Naive thymus-derived CD4-positive, alpha-beta T cell (primary cell): Measurements from ENCODE around the gene RPS6KL1. TPM values are rescaled to one million over a fixed set of nuclear protein-coding genes. Genes with fewer than 3 reads are reported as not detected.
A peak's percentile ranks its signal among the peaks of the same experiment; 100 is the strongest.

Experiments
- ATAC-seq: fragments of 150-1000 bp; cut with Tn5 transposase; 2 replicates; pipeline ENCODE4 v1.10.0; 2021; ENCODE audit warnings: mild to moderate bottlenecking, moderate library complexity
- CTCF ChIA-PET: fragments of 350-600 bp; sonication (Branson Sonifier 250); formaldehyde crosslinking; loops from one replicate; lab custom pipeline; 2021; ENCODE audit warnings: antibody characterized with exemption; lab: Charles Lee
- POLR2A ChIA-PET: fragments of 350-600 bp; sonication (Branson Sonifier 250); formaldehyde crosslinking; loops from one replicate; lab custom pipeline; 2021; ENCODE audit warnings: antibody characterized with exemption, inconsistent platforms; lab: Charles Lee
- DNase-seq, 9 donors: peaks; one replicate each; pipeline versions ENCODE4 v3.0.0 to v3.0.0-alpha.2; 2020 to 2022; ENCODE audit warnings: mixed read lengths in 1 of 9
- H3K27ac ChIP-seq: one replicate; pipeline ENCODE4 v1.7.0; 2013; ENCODE audit warnings: mild to moderate bottlenecking, low read depth, low read length, moderate library complexity
- H3K27me3 ChIP-seq, 2 donors: one replicate each; pipeline ENCODE4 v1.7.0; 2013; ENCODE audit warnings: low read length in 2 of 2, mild to moderate bottlenecking in 2 of 2, moderate library complexity in 2 of 2; ENCODE audit not compliant: control insufficient read depth in 2 of 2, insufficient read depth in 2 of 2
- H3K36me3 ChIP-seq, 3 experiments: 1 replicate in 2 of 3; 2 replicates in 1 of 3; pipeline ENCODE4 v1.7.0; 2013; ENCODE audit warnings: low read length in 3 of 3, mild to moderate bottlenecking in 3 of 3, moderate library complexity in 1 of 3; ENCODE audit not compliant: insufficient read depth in 3 of 3, control insufficient read depth in 2 of 3
- H3K4me1 ChIP-seq, 2 donors: one replicate each; pipeline ENCODE4 v1.7.0; 2013; ENCODE audit warnings: low read length in 2 of 2, mild to moderate bottlenecking in 2 of 2, moderate library complexity in 1 of 2; ENCODE audit not compliant: control insufficient read depth in 2 of 2, insufficient read depth in 2 of 2
- H3K4me3 ChIP-seq: 2 replicates; pipeline ENCODE4 v1.7.0; 2013; ENCODE audit warnings: mild to moderate bottlenecking, low read length
- H3K9me3 ChIP-seq, 3 experiments: 1 replicate in 2 of 3; 2 replicates in 1 of 3; pipeline ENCODE4 v1.7.0; 2013; ENCODE audit warnings: low read length in 3 of 3; ENCODE audit not compliant: control insufficient read depth in 2 of 3
- H3K27ac Mint-ChIP-seq, 9 donors: one replicate each; pipeline ENCODE4 v1.8.0; 2020 to 2022; ENCODE audit warnings: mixed read lengths in 9 of 9, mild to moderate bottlenecking in 8 of 9, moderate library complexity in 5 of 9, inconsistent platforms in 2 of 9
- H3K27me3 Mint-ChIP-seq, 5 donors: one replicate each; pipeline ENCODE4 v1.8.0; 2021 to 2022; ENCODE audit warnings: mixed read lengths in 5 of 5, mild to moderate bottlenecking in 1 of 5
- H3K36me3 Mint-ChIP-seq, 5 donors: one replicate each; pipeline ENCODE4 v1.8.0; 2020 to 2022; ENCODE audit warnings: mixed read lengths in 5 of 5, mild to moderate bottlenecking in 3 of 5, inconsistent platforms in 1 of 5
- H3K4me1 Mint-ChIP-seq, 7 donors: one replicate each; pipeline ENCODE4 v1.8.0; 2020 to 2022; ENCODE audit warnings: mixed read lengths in 7 of 7, mild to moderate bottlenecking in 3 of 7, inconsistent platforms in 1 of 7
- H3K4me3 Mint-ChIP-seq, 10 donors: one replicate each; pipeline ENCODE4 v1.8.0; 2020 to 2022; ENCODE audit warnings: mild to moderate bottlenecking in 10 of 10, mixed read lengths in 10 of 10, moderate library complexity in 6 of 10, inconsistent platforms in 2 of 10
- H3K9me3 Mint-ChIP-seq, 11 donors: one replicate each; pipeline ENCODE4 v1.8.0; 2020 to 2022; ENCODE audit warnings: mixed read lengths in 11 of 11, mild to moderate bottlenecking in 4 of 11, inconsistent platforms in 1 of 11, moderate library complexity in 1 of 11
- intact Hi-C, 2 donors: fragments of 100-400 bp; cut with micrococcal nuclease; formaldehyde crosslinking; loops; one replicate each; pipeline ENCODE4 v1.15.1; 2023
- polyA plus RNA-seq, 2 donors: library from polyadenylated mRNA; unstranded; fragments of 300-500 nt; fragmentation: Illumina TruSeq; gene quantifications; one replicate each; pipeline ENCODE4 v1.2.3, GENCODE V29; 2021
- total RNA-seq, 6 experiments: library from RNA in 5 of 6; stranded (reverse) in 5 of 6; gene quantifications; 1 replicate in 5 of 6; 2 replicates in 1 of 6; pipeline ENCODE4 v1.2.3 and lab custom pipeline; 2021 to 2026

RPS6KL1 gene, protein sequence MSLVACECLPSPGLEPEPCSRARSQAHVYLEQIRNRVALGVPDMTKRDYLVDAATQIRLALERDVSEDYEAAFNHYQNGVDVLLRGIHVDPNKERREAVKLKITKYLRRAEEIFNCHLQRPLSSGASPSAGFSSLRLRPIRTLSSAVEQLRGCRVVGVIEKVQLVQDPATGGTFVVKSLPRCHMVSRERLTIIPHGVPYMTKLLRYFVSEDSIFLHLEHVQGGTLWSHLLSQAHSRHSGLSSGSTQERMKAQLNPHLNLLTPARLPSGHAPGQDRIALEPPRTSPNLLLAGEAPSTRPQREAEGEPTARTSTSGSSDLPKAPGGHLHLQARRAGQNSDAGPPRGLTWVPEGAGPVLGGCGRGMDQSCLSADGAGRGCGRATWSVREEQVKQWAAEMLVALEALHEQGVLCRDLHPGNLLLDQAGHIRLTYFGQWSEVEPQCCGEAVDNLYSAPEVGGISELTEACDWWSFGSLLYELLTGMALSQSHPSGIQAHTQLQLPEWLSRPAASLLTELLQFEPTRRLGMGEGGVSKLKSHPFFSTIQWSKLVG
- 10 to 100 TPM in 2 of 5 experiments, 1 to 10 TPM in 3; 3.0 to 12.8 (median 6.3) TPM for total RNA-seq
- 1 to 10 TPM; 2.0 to 4.0 TPM for polyA plus RNA-seq
- 8.7 reads per million, percentile 33 among the genes with 10 or more reads in this experiment for total RNA-seq (lab: John Stamatoyannopoulos, UW)

DNA sequence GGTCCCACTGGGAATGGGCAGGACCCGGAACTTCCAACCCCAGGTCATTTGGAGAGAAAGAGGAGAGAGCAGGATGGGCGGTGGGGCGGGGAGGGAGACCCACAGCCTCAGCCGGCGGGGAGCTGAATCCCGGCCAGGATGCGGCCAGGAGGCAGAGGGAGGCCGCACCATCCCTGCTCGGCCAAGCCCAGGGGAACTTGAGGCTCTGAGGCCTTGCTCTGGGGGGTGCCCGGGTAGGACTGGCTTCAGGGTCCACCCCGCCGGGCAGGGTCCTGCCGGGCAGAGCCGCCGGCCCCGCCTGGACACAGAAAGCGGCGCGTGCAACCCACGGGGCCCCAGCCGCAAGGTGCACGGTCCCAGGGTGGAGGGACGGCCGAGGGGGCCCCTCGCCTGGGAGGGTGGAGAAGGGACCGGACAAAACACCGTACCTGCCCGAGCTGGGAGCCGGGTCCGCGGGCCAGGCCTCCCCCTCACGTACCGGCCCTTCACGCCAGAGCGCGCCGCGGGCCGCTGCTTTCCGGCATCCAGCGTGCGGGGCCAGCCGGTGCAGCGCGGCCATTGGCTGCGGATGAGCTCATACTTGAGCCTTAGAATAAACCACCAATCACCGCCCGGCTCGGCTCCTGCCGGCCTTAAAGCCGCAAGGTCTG, at the start of gene RPS6KL1:
TSS of gene RPS6KL1 (minus strand) at position 509 of the 650 bp plus-strand sequence. CDS start 1,719 bp downstream, outside the sequence.
- Histone ChIP-seq H3K27ac (peak within 1 kb of the TSS; percentile 77), H3K4me1 (peaks cover 0 to 3% of the 10 kb centered on the region in 2 donors), H3K9me3 (no peaks in the 10 kb centered on the region), H3K36me3 (no peaks in the 10 kb centered on the region), H3K4me3 (peak within 1 kb of the TSS; percentile 47), H3K27me3 (no peaks in the 10 kb centered on the region)
- H3K4me1 Mint-ChIP-seq = peaks cover 0 to 16% (median 13%) of the 10 kb centered on the region in 7 donors
- H3K27me3 Mint-ChIP-seq = peaks cover 0 to 19% (median 8%) of the 10 kb centered on the region in 5 donors
- intact Hi-C loops = loop anchor here (1.0 kb wide), 3 partner anchors 18 to 79 kb away; partner anchors contain the start of genes DLST (in 1 of the 2) and EIF2B2 (in 1 of the 2)
- DNase-seq = peak; percentile 58 to 76 (median 69)
- no peaks in the 10 kb centered on the region for H3K9me3 Mint-ChIP-seq
- ATAC-seq = peak; percentile 98
- peak within 1 kb of the TSS in 8 of 9 donors; percentile 6 to 78 (median 60) for H3K27ac Mint-ChIP-seq
- no peaks in the 10 kb centered on the region for H3K36me3 Mint-ChIP-seq
- peak within 1 kb of the TSS; percentile 54 to 86 (median 68) for H3K4me3 Mint-ChIP-seq
- POLR2A ChIA-PET = interaction anchor here (1.1 to 1.8 kb wide), 4 partner anchors 10 to 41 kb away, joined by 3 to 5 read pairs (median 4); no protein-coding TSS in a partner anchor
- CTCF ChIA-PET = interaction anchor here (1.4 to 1.5 kb wide), 2 partner anchors 18 to 62 kb away, joined by 4 to 5 read pairs; no protein-coding TSS in a partner anchor

DNA sequence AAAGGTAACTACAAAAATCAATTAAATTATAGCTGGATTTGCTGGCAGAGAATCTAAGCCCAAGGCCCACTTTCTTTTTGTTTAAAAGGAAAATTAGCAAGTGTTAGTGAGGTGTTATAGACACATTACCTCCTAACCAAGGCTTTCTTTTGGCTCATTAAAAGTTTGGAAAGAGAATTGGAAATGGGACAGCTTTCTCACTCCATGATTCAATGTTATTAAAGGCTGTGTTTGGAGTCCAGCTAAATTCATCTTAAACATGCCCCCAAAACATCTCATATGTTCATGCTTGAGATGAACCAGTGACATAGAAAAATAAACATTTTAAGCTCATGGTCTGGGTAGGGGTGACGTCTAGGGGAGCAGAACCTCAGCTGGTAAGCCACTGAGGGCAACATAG, 45.8 kb upstream of the RPS6KL1 start:
- Mint-ChIP-seq H3K27ac (no peak overlapping the region), H3K4me1 (peaks cover 0 to 8% (median 3%) of the 10 kb centered on the region in 7 donors), H3K4me3 (no peak overlapping the region), H3K36me3 (no peaks in the 10 kb centered on the region), H3K9me3 (no peaks in the 10 kb centered on the region), H3K27me3 (peaks cover 0 to 23% (median 0%) of the 10 kb centered on the region in 5 donors)
- Histone ChIP-seq H3K27me3 (no peaks in the 10 kb centered on the region), H3K27ac (no peak overlapping the region), H3K4me3 (no peak overlapping the region), H3K36me3 (no peaks in the 10 kb centered on the region), H3K9me3 (no peaks in the 10 kb centered on the region), H3K4me1 (no peaks in the 10 kb centered on the region)
- no peak for ATAC-seq
- intact Hi-C loops = no loop called here
- DNase-seq = no peak
- POLR2A ChIA-PET = interaction anchor here (0.6 kb wide), 2 partner anchors 122 to 947 kb away, joined by 3 read pairs; no protein-coding TSS in a partner anchor
- CTCF ChIA-PET = interaction anchor here (0.6 kb wide), 1 partner anchor 138 kb away, joined by 7 read pairs; no protein-coding TSS in a partner anchor

DNA sequence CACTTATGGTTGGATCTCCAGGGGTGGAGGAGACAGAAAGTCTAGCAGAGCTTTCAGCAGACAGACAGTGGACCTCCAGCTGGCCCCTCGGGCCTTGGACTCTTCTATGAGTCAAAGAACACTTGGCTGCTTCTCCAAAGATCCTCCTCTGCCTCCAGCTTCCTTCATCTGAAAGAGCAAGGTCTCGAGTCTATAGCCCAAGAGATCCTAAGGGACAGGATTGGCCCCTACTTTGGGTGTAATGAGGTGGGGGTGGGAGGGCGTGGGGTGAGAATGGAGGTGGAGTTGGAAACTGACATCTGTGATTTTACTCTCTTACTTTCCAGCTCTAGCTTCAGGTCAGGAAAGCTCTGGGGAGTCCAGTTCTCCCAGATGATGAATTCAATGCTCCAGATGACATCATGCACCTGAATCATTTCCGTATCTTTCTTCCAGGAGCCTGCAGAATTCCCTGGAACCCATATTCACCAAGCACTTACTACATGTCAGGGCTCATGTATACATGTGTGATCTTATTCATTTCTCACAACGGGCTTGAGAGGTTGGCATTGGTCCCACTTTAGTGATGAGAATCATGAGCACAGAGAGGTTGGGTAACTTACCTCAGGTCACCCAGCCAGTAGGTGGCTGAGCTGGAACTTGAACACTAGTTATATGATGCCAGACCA, 42.6 kb upstream of the RPS6KL1 start:
- Histone ChIP-seq H3K4me1 (no peaks in the 10 kb centered on the region), H3K27me3 (no peaks in the 10 kb centered on the region), H3K4me3 (no peak overlapping the region), H3K9me3 (no peaks in the 10 kb centered on the region), H3K36me3 (no peaks in the 10 kb centered on the region), H3K27ac (no peak overlapping the region)
- POLR2A ChIA-PET = no interaction called here
- Mint-ChIP-seq H3K4me3 (no peak overlapping the region), H3K4me1 (peaks cover 0 to 9% (median 0%) of the 10 kb centered on the region in 7 donors), H3K36me3 (no peaks in the 10 kb centered on the region), H3K9me3 (no peaks in the 10 kb centered on the region), H3K27me3 (peaks cover 0 to 26% (median 0%) of the 10 kb centered on the region in 5 donors), H3K27ac (no peak overlapping the region)
- intact Hi-C loops = no loop called here
- CTCF ChIA-PET = interaction anchor here (0.8 to 1.0 kb wide), 2 partner anchors 15 to 105 kb away, joined by 3 read pairs; no protein-coding TSS in a partner anchor
- ATAC-seq (no peak), DNase-seq (no peak)

DNA sequence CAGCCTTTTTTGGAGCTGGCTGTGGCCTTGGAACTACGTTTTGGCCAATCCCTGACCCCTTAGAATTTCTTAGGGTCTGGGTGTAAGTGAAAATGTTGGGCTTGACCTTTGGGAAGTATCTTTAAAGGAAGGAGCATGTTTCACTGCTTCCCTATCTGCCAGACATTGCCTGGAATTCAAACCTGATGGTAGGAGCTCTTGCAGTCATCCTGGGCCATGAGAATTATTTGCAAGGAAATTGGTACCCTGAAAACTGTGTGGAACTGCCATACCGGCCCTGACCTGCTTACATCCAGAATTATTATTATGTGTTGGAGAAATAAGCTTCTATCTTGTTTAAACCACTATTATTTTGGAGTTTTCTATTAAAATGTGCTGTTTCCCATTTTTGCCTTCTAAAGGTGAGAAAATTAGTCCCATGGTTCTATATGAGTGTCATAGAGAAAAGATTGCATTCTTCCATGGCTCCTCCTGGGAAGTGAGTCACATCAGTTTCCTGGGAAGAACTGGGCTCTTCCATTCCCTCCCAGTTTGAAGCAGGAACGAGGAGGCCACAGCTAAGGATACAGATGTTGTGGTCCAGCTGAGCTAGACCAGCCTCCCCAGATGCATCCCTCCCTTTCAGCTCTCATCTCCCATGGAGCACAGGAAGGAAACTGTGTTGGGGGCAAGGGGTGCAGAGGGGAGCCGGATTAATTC, 41.9 kb upstream of the RPS6KL1 start:
- H3K27ac Mint-ChIP-seq = no peak overlapping the region
- no peaks in the 10 kb centered on the region for H3K4me1 ChIP-seq
- DNase-seq (no peak), ATAC-seq (no peak)
- POLR2A ChIA-PET = no interaction called here
- no peaks in the 10 kb centered on the region for H3K27me3 ChIP-seq
- peaks cover 0 to 24% (median 0%) of the 10 kb centered on the region in 5 donors for H3K27me3 Mint-ChIP-seq
- no peak overlapping the region for H3K4me3 ChIP-seq
- peaks cover 0 to 9% (median 0%) of the 10 kb centered on the region in 7 donors for H3K4me1 Mint-ChIP-seq
- no peak overlapping the region for H3K4me3 Mint-ChIP-seq
- H3K9me3 Mint-ChIP-seq = no peaks in the 10 kb centered on the region
- intact Hi-C loops = no loop called here
- CTCF ChIA-PET = interaction anchor here (0.7 to 1.0 kb wide), 3 partner anchors 14 to 104 kb away, joined by 3 read pairs; no protein-coding TSS in a partner anchor
- no peak overlapping the region for H3K27ac ChIP-seq
- no peaks in the 10 kb centered on the region for H3K9me3 ChIP-seq
- H3K36me3 ChIP-seq = no peaks in the 10 kb centered on the region
- H3K36me3 Mint-ChIP-seq = no peaks in the 10 kb centered on the region

DNA sequence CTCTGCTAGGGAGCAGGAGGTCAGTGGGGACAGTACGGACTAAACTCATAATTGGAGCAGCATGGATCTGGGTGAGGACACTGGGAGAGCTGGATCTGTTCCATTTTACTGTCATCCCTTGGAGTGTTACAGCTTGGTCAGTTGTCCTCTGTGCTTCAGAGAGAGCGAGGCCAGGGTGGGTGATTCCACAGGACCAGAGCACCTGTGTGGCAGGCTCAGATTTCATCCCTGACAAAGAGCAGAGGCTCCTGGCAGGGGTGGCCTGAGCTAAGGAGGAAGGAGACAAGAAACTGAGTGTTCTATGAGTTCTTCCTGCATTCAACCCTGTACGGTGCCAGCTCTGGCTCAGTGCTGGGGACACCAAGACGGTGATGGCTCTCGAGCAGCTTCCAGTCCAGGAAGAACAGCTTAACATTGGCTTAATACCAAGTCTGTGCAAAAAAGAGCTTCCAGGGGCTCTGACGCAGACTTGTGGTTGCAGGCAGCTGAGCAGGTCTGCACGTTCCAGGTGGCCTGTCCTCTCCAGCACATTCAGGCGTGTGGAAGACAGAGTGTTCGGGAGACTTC, 40.7 kb upstream of the RPS6KL1 start:
- Mint-ChIP-seq H3K36me3 (no peaks in the 10 kb centered on the region), H3K9me3 (no peaks in the 10 kb centered on the region), H3K27me3 (peaks cover 0 to 21% (median 0%) of the 10 kb centered on the region in 5 donors), H3K27ac (peak overlapping the region in 2 of 9 donors; percentile 2 to 28), H3K4me3 (no peak overlapping the region), H3K4me1 (peaks cover 0 to 9% (median 0%) of the 10 kb centered on the region in 7 donors)
- no peaks in the 10 kb centered on the region for H3K27me3 ChIP-seq
- ChIA-PET POLR2A (no interaction called here), CTCF (no interaction called here)
- intact Hi-C loops = no loop called here
- no peak overlapping the region for H3K4me3 ChIP-seq
- no peaks in the 10 kb centered on the region for H3K9me3 ChIP-seq
- DNase-seq = no peak
- H3K27ac ChIP-seq = no peak overlapping the region
- H3K36me3 ChIP-seq = no peaks in the 10 kb centered on the region
- no peaks in the 10 kb centered on the region for H3K4me1 ChIP-seq
- ATAC-seq = no peak
